Retinal pigment epithelial cell (primary cell): Measurements from ENCODE around the gene DDX18.

Source experiments
- DNase-seq: peaks from one replicate; pipeline ENCODE4 v3.0.0-alpha.2; 2010; ENCODE audit warnings: low read depth
- H3K4me3 ChIP-seq: 2 replicates; pipeline ENCODE4 v1.5.1; 2011; ENCODE audit warnings: mild to moderate bottlenecking, low read length, control low read depth, moderate library complexity
- CTCF ChIP-seq: conservative IDR thresholded peaks from 2 replicates; pipeline ENCODE4 v1.5.1; 2011; ENCODE audit warnings: low read depth, low read length, control low read depth, inconsistent platforms

Gene DDX18

DNA sequence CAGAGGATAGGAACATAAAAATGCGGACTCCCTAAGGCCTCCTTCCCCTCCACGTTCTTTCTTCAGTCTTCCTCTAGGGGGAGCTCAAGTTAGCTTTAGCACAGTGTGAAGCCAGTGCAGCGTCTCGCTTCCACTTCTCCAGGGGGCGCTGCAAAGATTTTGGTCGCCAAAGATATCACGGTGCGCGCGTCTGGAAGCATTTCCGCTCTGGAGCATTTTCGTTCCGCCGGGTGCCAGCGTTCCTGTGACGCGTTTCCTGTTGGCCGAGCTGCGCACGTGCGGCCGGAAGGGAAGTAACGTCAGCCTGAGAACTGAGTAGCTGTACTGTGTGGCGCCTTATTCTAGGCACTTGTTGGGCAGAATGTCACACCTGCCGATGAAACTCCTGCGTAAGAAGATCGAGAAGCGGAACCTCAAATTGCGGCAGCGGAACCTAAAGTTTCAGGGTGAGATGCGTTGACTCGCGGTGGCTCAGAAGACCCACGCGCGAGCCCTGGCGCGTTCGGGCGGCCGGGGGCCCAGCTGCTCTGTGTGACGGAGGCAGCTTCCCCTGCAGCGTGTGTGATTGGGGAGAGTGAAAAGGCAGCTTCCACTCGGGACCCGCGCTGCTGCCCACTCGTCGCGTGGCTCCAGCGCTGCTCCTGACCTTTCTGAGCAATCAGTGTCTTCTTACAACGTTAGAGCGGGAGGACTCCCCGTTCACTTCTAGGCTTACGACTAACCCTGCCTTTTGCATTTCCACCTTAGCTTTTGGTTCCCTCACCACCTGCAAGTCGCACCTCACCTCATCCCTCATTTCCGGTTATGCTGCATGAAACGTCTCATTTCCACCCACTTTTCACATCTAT lies at the start of gene DDX18:
DDX18 (plus strand) TSS at position 275 of the 848 bp plus-strand sequence; CDS start at position 362, 87 bp downstream.
- DNase-seq: peak; percentile 89
- peak; percentile 100 for TF ChIP-seq CTCF
- peak within 1 kb of the TSS; percentile 97 for H3K4me3 ChIP-seq

- H3K4me3 ChIP-seq: no peak overlapping the region
- TF ChIP-seq CTCF: no peak
- no peak for DNase-seq
Measured at GRCh38 chr2:117770730-117771129, 43.8 kb upstream of the DDX18 start.

- no peak overlapping the region for H3K4me3 ChIP-seq
- TF ChIP-seq CTCF: peak; percentile 54
- peak; percentile 17 for DNase-seq
Measured at GRCh38 chr2:117771969-117772630, 42.4 kb upstream of the DDX18 start.

- no peak for TF ChIP-seq CTCF
- no peak overlapping the region for H3K4me3 ChIP-seq
- no peak for DNase-seq
Measured at GRCh38 chr2:117774716-117775115, 39.8 kb upstream of the DDX18 start.

DNA sequence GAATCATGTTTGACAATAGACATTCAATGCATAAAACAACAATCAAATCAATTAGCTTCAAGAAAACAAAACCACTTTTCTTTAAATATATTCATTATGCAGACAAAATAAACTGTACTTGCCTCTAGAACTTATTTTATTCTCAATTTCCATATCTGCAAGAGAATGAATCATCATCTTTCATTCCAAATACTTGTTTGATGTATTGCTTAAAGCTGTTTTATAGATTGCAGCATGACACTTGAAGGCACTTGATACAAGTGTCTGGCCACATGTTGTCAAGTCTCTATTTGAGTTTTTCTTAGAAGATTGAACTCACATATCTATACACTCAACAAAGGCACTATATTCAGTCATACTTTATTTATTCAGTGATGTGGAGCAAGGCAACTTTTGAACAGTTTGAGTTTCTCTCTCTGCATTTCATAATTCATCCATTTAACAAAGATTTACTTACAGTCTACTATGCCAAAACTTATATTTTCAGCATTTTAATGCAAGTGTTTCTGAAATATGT lies 38.7 kb upstream of the DDX18 start:
- no peak for DNase-seq
- H3K4me3 ChIP-seq: no peak overlapping the region
- no peak for TF ChIP-seq CTCF

GRCh38 chr2:117776888-117777287 lies 37.6 kb upstream of the DDX18 start:
- no peak for TF ChIP-seq CTCF
- no peak for DNase-seq
- no peak overlapping the region for H3K4me3 ChIP-seq
